ENCODE results near the gene SERPINE1. TPM values are rescaled to one million over a fixed set of nuclear protein-coding genes. Genes with fewer than 3 reads are reported as not detected.

SERPINE1 gene
- total and polyA plus RNA-seq, 2 of the 13 experiments (the other 11 are each of a cell fraction or from before 2014, with no cell fraction given), result 21.2 to 1,576 TPM

DNA sequence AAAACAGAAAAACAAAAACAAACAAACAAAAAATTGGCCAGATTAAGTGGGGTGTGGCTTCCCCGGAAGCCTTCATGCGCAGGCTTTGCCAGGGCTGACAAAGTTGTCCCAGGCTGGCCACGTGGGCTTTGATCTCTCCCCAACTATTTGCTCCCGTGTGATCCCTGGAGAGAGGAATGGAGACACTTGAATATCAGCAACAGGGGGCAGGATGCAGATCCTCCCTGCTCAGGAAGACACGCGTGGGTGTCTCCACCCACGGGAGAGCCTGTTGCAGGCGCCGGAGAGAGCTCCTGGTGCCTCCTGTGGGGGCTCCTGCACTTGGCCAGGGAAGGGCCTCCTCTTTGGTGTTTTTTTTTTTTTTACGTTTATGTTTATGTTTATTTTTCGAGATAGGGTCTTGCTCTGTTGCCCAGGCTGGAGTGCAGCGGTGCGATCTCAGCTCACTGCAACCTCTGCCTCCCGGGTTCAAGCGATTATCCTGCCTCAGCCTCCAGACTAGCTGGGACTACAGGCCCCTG, 22.7 kb upstream of the SERPINE1 start (continued):
- TF ChIP-seq, protein P1, sequence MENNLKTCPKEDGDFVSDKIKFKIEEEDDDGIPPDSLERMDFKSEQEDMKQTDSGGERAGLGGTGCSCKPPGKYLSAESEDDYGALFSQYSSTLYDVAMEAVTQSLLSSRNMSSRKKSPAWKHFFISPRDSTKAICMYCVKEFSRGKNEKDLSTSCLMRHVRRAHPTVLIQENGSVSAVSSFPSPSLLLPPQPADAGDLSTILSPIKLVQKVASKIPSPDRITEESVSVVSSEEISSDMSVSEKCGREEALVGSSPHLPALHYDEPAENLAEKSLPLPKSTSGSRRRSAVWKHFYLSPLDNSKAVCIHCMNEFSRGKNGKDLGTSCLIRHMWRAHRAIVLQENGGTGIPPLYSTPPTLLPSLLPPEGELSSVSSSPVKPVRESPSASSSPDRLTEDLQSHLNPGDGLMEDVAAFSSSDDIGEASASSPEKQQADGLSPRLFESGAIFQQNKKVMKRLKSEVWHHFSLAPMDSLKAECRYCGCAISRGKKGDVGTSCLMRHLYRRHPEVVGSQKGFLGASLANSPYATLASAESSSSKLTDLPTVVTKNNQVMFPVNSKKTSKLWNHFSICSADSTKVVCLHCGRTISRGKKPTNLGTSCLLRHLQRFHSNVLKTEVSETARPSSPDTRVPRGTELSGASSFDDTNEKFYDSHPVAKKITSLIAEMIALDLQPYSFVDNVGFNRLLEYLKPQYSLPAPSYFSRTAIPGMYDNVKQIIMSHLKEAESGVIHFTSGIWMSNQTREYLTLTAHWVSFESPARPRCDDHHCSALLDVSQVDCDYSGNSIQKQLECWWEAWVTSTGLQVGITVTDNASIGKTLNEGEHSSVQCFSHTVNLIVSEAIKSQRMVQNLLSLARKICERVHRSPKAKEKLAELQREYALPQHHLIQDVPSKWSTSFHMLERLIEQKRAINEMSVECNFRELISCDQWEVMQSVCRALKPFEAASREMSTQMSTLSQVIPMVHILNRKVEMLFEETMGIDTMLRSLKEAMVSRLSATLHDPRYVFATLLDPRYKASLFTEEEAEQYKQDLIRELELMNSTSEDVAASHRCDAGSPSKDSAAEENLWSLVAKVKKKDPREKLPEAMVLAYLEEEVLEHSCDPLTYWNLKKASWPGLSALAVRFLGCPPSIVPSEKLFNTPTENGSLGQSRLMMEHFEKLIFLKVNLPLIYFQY (CRISPR knock-in tag; IDR thresholded peaks at IDR 0.05; ENCODE audit: borderline replicate concordance), result no peak
- TF ChIP-seq, protein P2, sequence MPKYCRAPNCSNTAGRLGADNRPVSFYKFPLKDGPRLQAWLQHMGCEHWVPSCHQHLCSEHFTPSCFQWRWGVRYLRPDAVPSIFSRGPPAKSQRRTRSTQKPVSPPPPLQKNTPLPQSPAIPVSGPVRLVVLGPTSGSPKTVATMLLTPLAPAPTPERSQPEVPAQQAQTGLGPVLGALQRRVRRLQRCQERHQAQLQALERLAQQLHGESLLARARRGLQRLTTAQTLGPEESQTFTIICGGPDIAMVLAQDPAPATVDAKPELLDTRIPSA (CRISPR knock-in tag; IDR thresholded peaks at IDR 0.05; ENCODE audit: borderline replicate concordance), result no peak
- TF ChIP-seq HNRNPLL (IDR thresholded peaks at IDR 0.05; ENCODE audit: low read depth, low read length, poor library complexity, severe bottlenecking) (no peak), RFXAP (CRISPR knock-in tag; IDR thresholded peaks at IDR 0.05; ENCODE audit: borderline replicate concordance) (0 out of 2 replicates have a peak, but pooled peaks have one; percentile 20), KDM3A (CRISPR knock-in tag; IDR thresholded peaks at IDR 0.05; ENCODE audit: low read depth) (no peak), ZNF337 (CRISPR knock-in tag; IDR thresholded peaks at IDR 0.05; ENCODE audit: borderline replicate concordance, low read depth) (no peak), NR3C1 (CRISPR knock-in tag; IDR thresholded peaks at IDR 0.05) (no peak), FOXM1 (CRISPR knock-in tag; IDR thresholded peaks at IDR 0.05) (no peak), HOXD1 (CRISPR knock-in tag; IDR thresholded peaks at IDR 0.05) (no peak), ZFY (CRISPR knock-in tag; IDR thresholded peaks at IDR 0.05) (peak; percentile 43), DPF2 (CRISPR knock-in tag; IDR thresholded peaks at IDR 0.05; ENCODE audit: borderline replicate concordance, low read depth) (no peak), KDM6A (CRISPR knock-in tag; IDR thresholded peaks at IDR 0.05; ENCODE audit: low read depth) (0 out of 2 replicates have a peak, but pooled peaks have one; percentile 14), ZNF564 (CRISPR knock-in tag; IDR thresholded peaks at IDR 0.05) (no peak), ZNF101 (CRISPR knock-in tag; IDR thresholded peaks at IDR 0.05; ENCODE audit: borderline replicate concordance, low read depth) (no peak)
- TF ChIP-seq, protein P3, sequence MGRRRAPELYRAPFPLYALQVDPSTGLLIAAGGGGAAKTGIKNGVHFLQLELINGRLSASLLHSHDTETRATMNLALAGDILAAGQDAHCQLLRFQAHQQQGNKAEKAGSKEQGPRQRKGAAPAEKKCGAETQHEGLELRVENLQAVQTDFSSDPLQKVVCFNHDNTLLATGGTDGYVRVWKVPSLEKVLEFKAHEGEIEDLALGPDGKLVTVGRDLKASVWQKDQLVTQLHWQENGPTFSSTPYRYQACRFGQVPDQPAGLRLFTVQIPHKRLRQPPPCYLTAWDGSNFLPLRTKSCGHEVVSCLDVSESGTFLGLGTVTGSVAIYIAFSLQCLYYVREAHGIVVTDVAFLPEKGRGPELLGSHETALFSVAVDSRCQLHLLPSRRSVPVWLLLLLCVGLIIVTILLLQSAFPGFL (CRISPR knock-in tag; IDR thresholded peaks at IDR 0.05), result no peak
- TF ChIP-seq, protein P4, sequence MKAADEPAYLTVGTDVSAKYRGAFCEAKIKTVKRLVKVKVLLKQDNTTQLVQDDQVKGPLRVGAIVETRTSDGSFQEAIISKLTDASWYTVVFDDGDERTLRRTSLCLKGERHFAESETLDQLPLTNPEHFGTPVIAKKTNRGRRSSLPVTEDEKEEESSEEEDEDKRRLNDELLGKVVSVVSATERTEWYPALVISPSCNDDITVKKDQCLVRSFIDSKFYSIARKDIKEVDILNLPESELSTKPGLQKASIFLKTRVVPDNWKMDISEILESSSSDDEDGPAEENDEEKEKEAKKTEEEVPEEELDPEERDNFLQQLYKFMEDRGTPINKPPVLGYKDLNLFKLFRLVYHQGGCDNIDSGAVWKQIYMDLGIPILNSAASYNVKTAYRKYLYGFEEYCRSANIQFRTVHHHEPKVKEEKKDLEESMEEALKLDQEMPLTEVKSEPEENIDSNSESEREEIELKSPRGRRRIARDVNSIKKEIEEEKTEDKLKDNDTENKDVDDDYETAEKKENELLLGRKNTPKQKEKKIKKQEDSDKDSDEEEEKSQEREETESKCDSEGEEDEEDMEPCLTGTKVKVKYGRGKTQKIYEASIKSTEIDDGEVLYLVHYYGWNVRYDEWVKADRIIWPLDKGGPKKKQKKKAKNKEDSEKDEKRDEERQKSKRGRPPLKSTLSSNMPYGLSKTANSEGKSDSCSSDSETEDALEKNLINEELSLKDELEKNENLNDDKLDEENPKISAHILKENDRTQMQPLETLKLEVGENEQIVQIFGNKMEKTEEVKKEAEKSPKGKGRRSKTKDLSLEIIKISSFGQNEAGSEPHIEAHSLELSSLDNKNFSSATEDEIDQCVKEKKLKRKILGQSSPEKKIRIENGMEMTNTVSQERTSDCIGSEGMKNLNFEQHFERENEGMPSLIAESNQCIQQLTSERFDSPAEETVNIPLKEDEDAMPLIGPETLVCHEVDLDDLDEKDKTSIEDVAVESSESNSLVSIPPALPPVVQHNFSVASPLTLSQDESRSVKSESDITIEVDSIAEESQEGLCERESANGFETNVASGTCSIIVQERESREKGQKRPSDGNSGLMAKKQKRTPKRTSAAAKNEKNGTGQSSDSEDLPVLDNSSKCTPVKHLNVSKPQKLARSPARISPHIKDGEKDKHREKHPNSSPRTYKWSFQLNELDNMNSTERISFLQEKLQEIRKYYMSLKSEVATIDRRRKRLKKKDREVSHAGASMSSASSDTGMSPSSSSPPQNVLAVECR (CRISPR knock-in tag; IDR thresholded peaks at IDR 0.05; ENCODE audit: borderline replicate concordance), result no peak
- TF ChIP-seq, protein P5, sequence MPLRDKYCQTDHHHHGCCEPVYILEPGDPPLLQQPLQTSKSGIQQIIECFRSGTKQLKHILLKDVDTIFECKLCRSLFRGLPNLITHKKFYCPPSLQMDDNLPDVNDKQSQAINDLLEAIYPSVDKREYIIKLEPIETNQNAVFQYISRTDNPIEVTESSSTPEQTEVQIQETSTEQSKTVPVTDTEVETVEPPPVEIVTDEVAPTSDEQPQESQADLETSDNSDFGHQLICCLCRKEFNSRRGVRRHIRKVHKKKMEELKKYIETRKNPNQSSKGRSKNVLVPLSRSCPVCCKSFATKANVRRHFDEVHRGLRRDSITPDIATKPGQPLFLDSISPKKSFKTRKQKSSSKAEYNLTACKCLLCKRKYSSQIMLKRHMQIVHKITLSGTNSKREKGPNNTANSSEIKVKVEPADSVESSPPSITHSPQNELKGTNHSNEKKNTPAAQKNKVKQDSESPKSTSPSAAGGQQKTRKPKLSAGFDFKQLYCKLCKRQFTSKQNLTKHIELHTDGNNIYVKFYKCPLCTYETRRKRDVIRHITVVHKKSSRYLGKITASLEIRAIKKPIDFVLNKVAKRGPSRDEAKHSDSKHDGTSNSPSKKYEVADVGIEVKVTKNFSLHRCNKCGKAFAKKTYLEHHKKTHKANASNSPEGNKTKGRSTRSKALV (CRISPR knock-in tag; IDR thresholded peaks at IDR 0.05), result no peak

All from HepG2 (cell line).